Panc1 (cell line): ENCODE data around the gene TSPAN14.

Source experiments
- CTCF ChIP-seq: fragments of 450-650 bp; IDR thresholded peaks from 2 replicates; pipeline ENCODE4 v1.5.1; 2017; ENCODE audit warnings: mild to moderate bottlenecking
- POLR2AphosphoS5 ChIP-seq: IDR thresholded peaks from 2 replicates; pipeline ENCODE4 v1.6.1; 2012; ENCODE audit warnings: mild to moderate bottlenecking, low read depth, low read length, moderate library complexity
- REST ChIP-seq, 2 experiments: IDR thresholded peaks; 2 replicates each; pipeline ENCODE4 v1.6.1; 2011 to 2012; ENCODE audit warnings: low read depth in 2 of 2, control low read depth in 1 of 2, low read length in 1 of 2, mild to moderate bottlenecking in 1 of 2, moderate library complexity in 1 of 2; ENCODE audit not compliant: insufficient read depth in 1 of 2
- SIN3A ChIP-seq: IDR thresholded peaks from 2 replicates; pipeline ENCODE4 v1.6.1; 2012; ENCODE audit warnings: low read depth, mild to moderate bottlenecking, low read length, moderate library complexity, borderline replicate concordance; ENCODE audit not compliant: insufficient read depth
- TCF7L2 ChIP-seq: IDR thresholded peaks from 2 replicates; pipeline ENCODE4 v1.6.1; 2011; ENCODE audit warnings: mild to moderate bottlenecking, low read depth, low read length, inconsistent platforms

GRCh38 chr10:80405626-80406025 lies 48.5 kb upstream of the TSPAN14 start:
- no peak for TF ChIP-seq CTCF
- TF ChIP-seq TCF7L2, result no peak
- no peak for TF ChIP-seq REST (IDR thresholded peaks at IDR 0.05; ENCODE audit: insufficient read depth in 1 of 2, low read depth in 2 of 2, low read length in 1 of 2)
- TF ChIP-seq POLR2AphosphoS5, result no peak
- no peak for TF ChIP-seq SIN3A
